ENCODE results near the gene TGFBR2. TPM values are rescaled to one million over a fixed set of nuclear protein-coding genes. Genes with fewer than 3 reads are reported as not detected.

Gene TGFBR2
- total RNA-seq, 1 donor from 2014 or later = 15.6 TPM

DNA sequence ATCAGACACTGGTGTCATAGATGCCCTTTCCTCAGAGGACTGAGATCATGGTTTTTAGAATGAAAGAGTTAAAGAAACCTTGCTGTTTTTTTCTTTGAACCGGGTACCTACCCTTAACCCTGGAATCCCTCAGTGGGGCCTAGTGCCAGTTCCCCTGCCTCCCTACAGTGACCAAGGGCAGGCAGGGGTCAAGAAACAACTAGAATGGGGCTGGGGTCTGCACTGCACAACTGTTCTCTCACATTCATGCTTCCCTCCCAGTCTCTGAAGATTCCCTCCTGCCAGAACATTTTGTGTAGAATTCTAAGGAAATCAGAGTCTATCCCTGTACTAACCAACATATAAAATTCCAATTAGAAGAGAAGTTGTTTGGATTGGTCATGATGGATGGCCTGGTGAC lies 47.9 kb downstream of the TGFBR2 start:
- H3K27me3 Mint-ChIP-seq (ENCODE audit: low read depth) = no peaks in the 10 kb centered on the region
- H3K27ac Mint-ChIP-seq = no peak overlapping the region
- TF ChIP-seq, protein P1, sequence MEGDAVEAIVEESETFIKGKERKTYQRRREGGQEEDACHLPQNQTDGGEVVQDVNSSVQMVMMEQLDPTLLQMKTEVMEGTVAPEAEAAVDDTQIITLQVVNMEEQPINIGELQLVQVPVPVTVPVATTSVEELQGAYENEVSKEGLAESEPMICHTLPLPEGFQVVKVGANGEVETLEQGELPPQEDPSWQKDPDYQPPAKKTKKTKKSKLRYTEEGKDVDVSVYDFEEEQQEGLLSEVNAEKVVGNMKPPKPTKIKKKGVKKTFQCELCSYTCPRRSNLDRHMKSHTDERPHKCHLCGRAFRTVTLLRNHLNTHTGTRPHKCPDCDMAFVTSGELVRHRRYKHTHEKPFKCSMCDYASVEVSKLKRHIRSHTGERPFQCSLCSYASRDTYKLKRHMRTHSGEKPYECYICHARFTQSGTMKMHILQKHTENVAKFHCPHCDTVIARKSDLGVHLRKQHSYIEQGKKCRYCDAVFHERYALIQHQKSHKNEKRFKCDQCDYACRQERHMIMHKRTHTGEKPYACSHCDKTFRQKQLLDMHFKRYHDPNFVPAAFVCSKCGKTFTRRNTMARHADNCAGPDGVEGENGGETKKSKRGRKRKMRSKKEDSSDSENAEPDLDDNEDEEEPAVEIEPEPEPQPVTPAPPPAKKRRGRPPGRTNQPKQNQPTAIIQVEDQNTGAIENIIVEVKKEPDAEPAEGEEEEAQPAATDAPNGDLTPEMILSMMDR (IDR thresholded peaks at IDR 0.05; ENCODE audit: unreplicated experiment) = no peak
- DNase-seq (ENCODE audit: low spot score in 2 of 2, unreplicated experiment in 2 of 2) = no peak
- H3K4me3 Mint-ChIP-seq = no peak overlapping the region
- H3K9me3 Mint-ChIP-seq = peaks cover 5% of the 10 kb centered on the region
- H3K4me1 Mint-ChIP-seq = peaks cover 24% of the 10 kb centered on the region
- peaks cover 36% of the 10 kb centered on the region for H3K36me3 Mint-ChIP-seq

DNA sequence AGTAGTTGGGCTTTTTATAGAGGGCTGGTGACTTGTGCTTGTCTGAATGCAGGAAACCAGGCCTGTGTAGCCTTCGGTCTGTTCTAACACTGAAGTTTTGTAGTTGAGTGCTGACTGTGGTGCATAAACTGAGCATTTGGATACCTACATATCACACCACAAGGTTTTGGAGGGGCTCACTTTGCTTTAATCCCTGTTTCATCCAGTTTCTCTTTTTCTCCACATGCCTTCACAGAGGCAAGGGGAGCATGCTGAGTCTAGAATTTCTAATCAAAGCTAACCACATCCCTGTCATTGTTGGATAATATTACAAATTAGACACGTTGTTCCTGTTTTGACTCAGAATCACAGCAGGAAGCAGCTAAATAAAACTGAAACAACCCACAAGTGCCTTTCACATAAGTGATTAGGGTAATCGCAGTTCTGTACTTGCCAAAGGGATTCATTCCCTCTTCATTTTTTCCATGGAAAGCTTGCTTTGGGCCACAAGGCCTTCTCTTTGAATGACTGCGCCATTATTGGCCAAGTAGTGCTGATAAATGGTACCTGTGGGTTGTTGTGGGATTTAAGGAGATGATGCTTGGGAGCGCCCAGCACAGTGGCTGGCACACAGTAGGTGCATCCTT lies 48.9 kb downstream of the TGFBR2 start:
- TF ChIP-seq, protein P1 (IDR thresholded peaks at IDR 0.05; ENCODE audit: unreplicated experiment) = no peak

GRCh38 chr3:30656624-30657141 lies 50.3 kb downstream of the TGFBR2 start:
- Mint-ChIP-seq H3K4me3 (no peak overlapping the region), H3K4me1 (peaks cover 25% of the 10 kb centered on the region), H3K27ac (no peak overlapping the region), H3K27me3 (ENCODE audit: low read depth) (no peaks in the 10 kb centered on the region), H3K9me3 (no peaks in the 10 kb centered on the region), H3K36me3 (peaks cover 16% of the 10 kb centered on the region)
- TF ChIP-seq, protein P1 (IDR thresholded peaks at IDR 0.05; ENCODE audit: unreplicated experiment) = no peak
- no peak for DNase-seq (ENCODE audit: low spot score in 2 of 2, unreplicated experiment in 2 of 2)

More for the DNA sequence above, 48.9 kb downstream of the TGFBR2 start:
- Mint-ChIP-seq H3K4me3 (no peak overlapping the region), H3K9me3 (peaks cover 5% of the 10 kb centered on the region), H3K36me3 (peaks cover 29% of the 10 kb centered on the region), H3K4me1 (peaks cover 25% of the 10 kb centered on the region), H3K27me3 (ENCODE audit: low read depth) (no peaks in the 10 kb centered on the region), H3K27ac (no peak overlapping the region)
- no peak for DNase-seq (ENCODE audit: low spot score in 2 of 2, unreplicated experiment in 2 of 2)

DNA sequence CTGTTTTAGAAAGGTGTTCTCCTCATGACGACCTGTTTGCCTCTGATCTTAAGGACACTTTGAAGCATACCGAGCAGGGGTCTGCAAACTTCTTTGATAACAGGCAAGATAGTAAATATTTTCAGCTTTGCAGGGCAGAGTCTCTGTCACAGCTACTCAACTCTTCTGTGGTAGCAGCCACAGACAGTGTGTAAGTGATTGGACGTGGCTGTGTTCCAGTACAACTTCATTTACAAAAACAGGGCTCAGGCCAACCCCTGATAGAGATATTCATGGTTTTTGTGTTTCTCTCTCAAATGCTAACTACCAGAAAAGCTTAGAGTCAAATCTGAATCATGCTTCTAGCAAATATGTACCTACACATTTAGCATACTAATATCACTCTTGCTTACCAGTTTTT lies 51.5 kb downstream of the TGFBR2 start:
- no peak overlapping the region for H3K4me3 Mint-ChIP-seq
- no peak for DNase-seq (ENCODE audit: low spot score in 2 of 2, unreplicated experiment in 2 of 2)
- H3K27ac Mint-ChIP-seq = peak overlapping the region; percentile 40
- peaks cover 10% of the 10 kb centered on the region for H3K36me3 Mint-ChIP-seq
- TF ChIP-seq, protein P1 (IDR thresholded peaks at IDR 0.05; ENCODE audit: unreplicated experiment) = no peak
- peaks cover 25% of the 10 kb centered on the region for H3K4me1 Mint-ChIP-seq
- no peaks in the 10 kb centered on the region for H3K27me3 Mint-ChIP-seq (ENCODE audit: low read depth)
- H3K9me3 Mint-ChIP-seq = no peaks in the 10 kb centered on the region

- peaks cover 26% of the 10 kb centered on the region for H3K4me1 Mint-ChIP-seq
- H3K4me3 Mint-ChIP-seq = no peak overlapping the region
- DNase-seq (ENCODE audit: low spot score in 2 of 2, unreplicated experiment in 2 of 2) = no peak
- peak overlapping the region; percentile 40 for H3K27ac Mint-ChIP-seq
- H3K27me3 Mint-ChIP-seq (ENCODE audit: low read depth) = no peaks in the 10 kb centered on the region
- peaks cover 10% of the 10 kb centered on the region for H3K36me3 Mint-ChIP-seq
- TF ChIP-seq, protein P1 (IDR thresholded peaks at IDR 0.05; ENCODE audit: unreplicated experiment) = no peak
- H3K9me3 Mint-ChIP-seq = no peaks in the 10 kb centered on the region
Observed at GRCh38 chr3:30658328-30659052, 52.1 kb downstream of the TGFBR2 start.

Measured in mesothelial cell of epicardium (in vitro differentiated cells).